Vagina (tissue), 2 donors: ENCODE results near the gene ASXL3.

Experiments
- POLR2A ChIP-seq, 2 donors: fragments of 450-650 bp; IDR thresholded peaks; one replicate each; pipeline ENCODE4 v1.6.1; 2017; ENCODE audit warnings: antibody characterized with exemption in 2 of 2, mild to moderate bottlenecking in 2 of 2, moderate library complexity in 2 of 2
- POLR2AphosphoS5 ChIP-seq, 2 donors: sonication (generic); formaldehyde crosslinking; IDR thresholded peaks; one replicate each; pipeline ENCODE4 v1.9.0; 2017; ENCODE audit warnings: antibody characterized with exemption in 2 of 2, mild to moderate bottlenecking in 2 of 2, low read depth in 1 of 2; ENCODE audit not compliant: insufficient read depth in 1 of 2
- TF ChIP-seq, protein P1 (sequence below), 3 experiments: fragments of 450-650 bp in 2 of 3; fragments of 200-600 bp in 1 of 3; sonication (generic) in 1 of 3; IDR thresholded peaks; one replicate each; pipeline ENCODE4 v1.5.1; 2017 to 2019; ENCODE audit warnings: antibody characterized with exemption in 3 of 3, mild to moderate bottlenecking in 2 of 3, moderate library complexity in 2 of 3

DNA sequence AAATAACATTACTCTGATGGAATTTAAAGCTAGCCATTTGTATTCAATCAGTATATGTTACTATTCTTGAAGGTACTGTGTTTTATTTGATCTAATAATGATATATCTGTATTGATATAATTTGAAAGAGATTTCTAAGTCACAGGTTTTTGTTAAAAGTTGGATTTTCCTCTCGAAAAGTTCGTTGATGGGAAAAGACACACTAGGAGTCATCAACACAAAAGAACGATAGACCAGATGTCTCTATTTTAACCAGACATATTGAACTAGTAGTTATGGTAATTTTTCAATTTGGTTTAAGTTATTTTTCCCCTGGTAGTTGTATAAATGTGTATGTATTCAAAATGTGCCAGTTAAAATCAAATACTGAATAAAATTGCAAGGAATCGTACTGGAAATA is 2.5 kb downstream of the ASXL3 start:
- TF ChIP-seq, protein P1, sequence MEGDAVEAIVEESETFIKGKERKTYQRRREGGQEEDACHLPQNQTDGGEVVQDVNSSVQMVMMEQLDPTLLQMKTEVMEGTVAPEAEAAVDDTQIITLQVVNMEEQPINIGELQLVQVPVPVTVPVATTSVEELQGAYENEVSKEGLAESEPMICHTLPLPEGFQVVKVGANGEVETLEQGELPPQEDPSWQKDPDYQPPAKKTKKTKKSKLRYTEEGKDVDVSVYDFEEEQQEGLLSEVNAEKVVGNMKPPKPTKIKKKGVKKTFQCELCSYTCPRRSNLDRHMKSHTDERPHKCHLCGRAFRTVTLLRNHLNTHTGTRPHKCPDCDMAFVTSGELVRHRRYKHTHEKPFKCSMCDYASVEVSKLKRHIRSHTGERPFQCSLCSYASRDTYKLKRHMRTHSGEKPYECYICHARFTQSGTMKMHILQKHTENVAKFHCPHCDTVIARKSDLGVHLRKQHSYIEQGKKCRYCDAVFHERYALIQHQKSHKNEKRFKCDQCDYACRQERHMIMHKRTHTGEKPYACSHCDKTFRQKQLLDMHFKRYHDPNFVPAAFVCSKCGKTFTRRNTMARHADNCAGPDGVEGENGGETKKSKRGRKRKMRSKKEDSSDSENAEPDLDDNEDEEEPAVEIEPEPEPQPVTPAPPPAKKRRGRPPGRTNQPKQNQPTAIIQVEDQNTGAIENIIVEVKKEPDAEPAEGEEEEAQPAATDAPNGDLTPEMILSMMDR (IDR thresholded peaks at IDR 0.05), result no peak
- no peak for TF ChIP-seq POLR2A (IDR thresholded peaks at IDR 0.05)
- TF ChIP-seq POLR2AphosphoS5 (IDR thresholded peaks at IDR 0.05; ENCODE audit: insufficient read depth in 1 of 2, low read depth in 1 of 2), result no peak
